ENCODE measurements around the gene CRPPA.

DNA sequence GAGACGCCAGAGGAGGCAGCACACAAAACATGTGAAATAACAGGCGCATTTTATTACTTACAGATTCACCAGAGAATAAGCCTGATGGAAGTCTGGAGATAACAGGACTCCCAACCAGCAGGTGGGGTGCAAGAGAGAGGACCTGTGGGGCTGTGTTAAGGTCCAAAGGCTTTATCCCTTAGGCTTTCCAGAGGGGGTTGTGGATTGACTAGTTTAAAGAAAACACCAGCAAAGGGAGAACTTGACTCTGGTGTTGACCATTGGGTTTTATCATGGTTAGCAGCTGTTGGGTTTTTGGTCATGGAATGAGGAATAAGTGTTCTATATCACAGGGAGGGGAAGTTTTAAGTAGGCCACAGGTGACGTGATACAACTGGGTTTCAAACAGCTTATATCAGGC, 1.6 kb upstream of the CRPPA start:
- TF ChIP-seq, protein P1, sequence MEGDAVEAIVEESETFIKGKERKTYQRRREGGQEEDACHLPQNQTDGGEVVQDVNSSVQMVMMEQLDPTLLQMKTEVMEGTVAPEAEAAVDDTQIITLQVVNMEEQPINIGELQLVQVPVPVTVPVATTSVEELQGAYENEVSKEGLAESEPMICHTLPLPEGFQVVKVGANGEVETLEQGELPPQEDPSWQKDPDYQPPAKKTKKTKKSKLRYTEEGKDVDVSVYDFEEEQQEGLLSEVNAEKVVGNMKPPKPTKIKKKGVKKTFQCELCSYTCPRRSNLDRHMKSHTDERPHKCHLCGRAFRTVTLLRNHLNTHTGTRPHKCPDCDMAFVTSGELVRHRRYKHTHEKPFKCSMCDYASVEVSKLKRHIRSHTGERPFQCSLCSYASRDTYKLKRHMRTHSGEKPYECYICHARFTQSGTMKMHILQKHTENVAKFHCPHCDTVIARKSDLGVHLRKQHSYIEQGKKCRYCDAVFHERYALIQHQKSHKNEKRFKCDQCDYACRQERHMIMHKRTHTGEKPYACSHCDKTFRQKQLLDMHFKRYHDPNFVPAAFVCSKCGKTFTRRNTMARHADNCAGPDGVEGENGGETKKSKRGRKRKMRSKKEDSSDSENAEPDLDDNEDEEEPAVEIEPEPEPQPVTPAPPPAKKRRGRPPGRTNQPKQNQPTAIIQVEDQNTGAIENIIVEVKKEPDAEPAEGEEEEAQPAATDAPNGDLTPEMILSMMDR (conservative IDR thresholded peaks at IDR 0.05; ENCODE audit: low read length), result no peak
- TF ChIP-seq EZH2phosphoT487 (IDR thresholded peaks at IDR 0.05; ENCODE audit: borderline replicate concordance, low read depth, low read length), result no peak
